ENCODE results near the gene PDZK1IP1.

- TF ChIP-seq, protein P1, sequence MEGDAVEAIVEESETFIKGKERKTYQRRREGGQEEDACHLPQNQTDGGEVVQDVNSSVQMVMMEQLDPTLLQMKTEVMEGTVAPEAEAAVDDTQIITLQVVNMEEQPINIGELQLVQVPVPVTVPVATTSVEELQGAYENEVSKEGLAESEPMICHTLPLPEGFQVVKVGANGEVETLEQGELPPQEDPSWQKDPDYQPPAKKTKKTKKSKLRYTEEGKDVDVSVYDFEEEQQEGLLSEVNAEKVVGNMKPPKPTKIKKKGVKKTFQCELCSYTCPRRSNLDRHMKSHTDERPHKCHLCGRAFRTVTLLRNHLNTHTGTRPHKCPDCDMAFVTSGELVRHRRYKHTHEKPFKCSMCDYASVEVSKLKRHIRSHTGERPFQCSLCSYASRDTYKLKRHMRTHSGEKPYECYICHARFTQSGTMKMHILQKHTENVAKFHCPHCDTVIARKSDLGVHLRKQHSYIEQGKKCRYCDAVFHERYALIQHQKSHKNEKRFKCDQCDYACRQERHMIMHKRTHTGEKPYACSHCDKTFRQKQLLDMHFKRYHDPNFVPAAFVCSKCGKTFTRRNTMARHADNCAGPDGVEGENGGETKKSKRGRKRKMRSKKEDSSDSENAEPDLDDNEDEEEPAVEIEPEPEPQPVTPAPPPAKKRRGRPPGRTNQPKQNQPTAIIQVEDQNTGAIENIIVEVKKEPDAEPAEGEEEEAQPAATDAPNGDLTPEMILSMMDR (IDR thresholded peaks at IDR 0.05 in 2 of 3, conservative IDR thresholded peaks at IDR 0.05 in 1 of 3; ENCODE audit: borderline replicate concordance in 1 of 3, insufficient read depth in 1 of 3, low read depth in 2 of 3, low read length in 2 of 3) = no peak
- TF ChIP-seq JUND (IDR thresholded peaks at IDR 0.05) = no peak
- TF ChIP-seq POLR2A (IDR thresholded peaks at IDR 0.05; ENCODE audit: borderline replicate concordance, extremely low read depth, insufficient read depth, insufficient read length) = no peak
- no peak for TF ChIP-seq POLR2AphosphoS5 (IDR thresholded peaks at IDR 0.05; ENCODE audit: low read depth, low read length)
- TF ChIP-seq ZNF274 (IDR thresholded peaks at IDR 0.05; ENCODE audit: low read depth, low read length) = no peak
- no peak for TF ChIP-seq EZH2phosphoT487 (IDR thresholded peaks at IDR 0.05; ENCODE audit: borderline replicate concordance)
- no peak for TF ChIP-seq EZH2 (IDR thresholded peaks at IDR 0.05)
Measured at GRCh38 chr1:47184090-47184821, 5.6 kb downstream of the PDZK1IP1 start.

Data from HCT116 (cell line).